ENCODE results near the gene ABHD17A.

The ABHD17A gene

GRCh38 chr19:1836458-1837221 is 48.7 kb downstream of the ABHD17A start:
- Histone ChIP-seq H3K9me2 (replicated peaks; ENCODE audit: insufficient read depth, low read length) (no peaks in the 10 kb centered on the region), H3K27ac (ENCODE audit: low read length) (no peak overlapping the region), H3K4me1 (ENCODE audit: low read length) (no peaks in the 10 kb centered on the region), H3K9ac (ENCODE audit: low read length) (no peak overlapping the region), H3K79me2 (ENCODE audit: low read length) (peaks cover 96% of the 10 kb centered on the region), H3K9me3 (replicated peaks; ENCODE audit: insufficient read depth, low read length) (no peaks in the 10 kb centered on the region), H3K4me2 (ENCODE audit: low read depth, low read length) (no peak overlapping the region), H4K20me1 (ENCODE audit: insufficient read depth, low read length) (peaks cover 31% of the 10 kb centered on the region), H3F3A (ENCODE audit: insufficient read depth, low read length) (no peaks in the 10 kb centered on the region), H2AFZ (ENCODE audit: low read length) (no peak overlapping the region), H3K27me3 (replicated peaks; ENCODE audit: insufficient read depth, low read length) (no peaks in the 10 kb centered on the region), H3K4me3 (ENCODE audit: low read length) (no peak overlapping the region), H3K36me3 (replicated peaks; ENCODE audit: insufficient read depth, low read length) (no peaks in the 10 kb centered on the region)
- DNase-seq: no peak
- TF ChIP-seq EZH2phosphoT487 (IDR thresholded peaks at IDR 0.05; ENCODE audit: low read length) (no peak), EZH2 (optimal IDR thresholded peaks at IDR 0.05; ENCODE audit: low read depth, low read length) (no peak)
- TF ChIP-seq, protein P1, sequence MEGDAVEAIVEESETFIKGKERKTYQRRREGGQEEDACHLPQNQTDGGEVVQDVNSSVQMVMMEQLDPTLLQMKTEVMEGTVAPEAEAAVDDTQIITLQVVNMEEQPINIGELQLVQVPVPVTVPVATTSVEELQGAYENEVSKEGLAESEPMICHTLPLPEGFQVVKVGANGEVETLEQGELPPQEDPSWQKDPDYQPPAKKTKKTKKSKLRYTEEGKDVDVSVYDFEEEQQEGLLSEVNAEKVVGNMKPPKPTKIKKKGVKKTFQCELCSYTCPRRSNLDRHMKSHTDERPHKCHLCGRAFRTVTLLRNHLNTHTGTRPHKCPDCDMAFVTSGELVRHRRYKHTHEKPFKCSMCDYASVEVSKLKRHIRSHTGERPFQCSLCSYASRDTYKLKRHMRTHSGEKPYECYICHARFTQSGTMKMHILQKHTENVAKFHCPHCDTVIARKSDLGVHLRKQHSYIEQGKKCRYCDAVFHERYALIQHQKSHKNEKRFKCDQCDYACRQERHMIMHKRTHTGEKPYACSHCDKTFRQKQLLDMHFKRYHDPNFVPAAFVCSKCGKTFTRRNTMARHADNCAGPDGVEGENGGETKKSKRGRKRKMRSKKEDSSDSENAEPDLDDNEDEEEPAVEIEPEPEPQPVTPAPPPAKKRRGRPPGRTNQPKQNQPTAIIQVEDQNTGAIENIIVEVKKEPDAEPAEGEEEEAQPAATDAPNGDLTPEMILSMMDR (IDR thresholded peaks at IDR 0.05; ENCODE audit: low read length): no peak

DNA sequence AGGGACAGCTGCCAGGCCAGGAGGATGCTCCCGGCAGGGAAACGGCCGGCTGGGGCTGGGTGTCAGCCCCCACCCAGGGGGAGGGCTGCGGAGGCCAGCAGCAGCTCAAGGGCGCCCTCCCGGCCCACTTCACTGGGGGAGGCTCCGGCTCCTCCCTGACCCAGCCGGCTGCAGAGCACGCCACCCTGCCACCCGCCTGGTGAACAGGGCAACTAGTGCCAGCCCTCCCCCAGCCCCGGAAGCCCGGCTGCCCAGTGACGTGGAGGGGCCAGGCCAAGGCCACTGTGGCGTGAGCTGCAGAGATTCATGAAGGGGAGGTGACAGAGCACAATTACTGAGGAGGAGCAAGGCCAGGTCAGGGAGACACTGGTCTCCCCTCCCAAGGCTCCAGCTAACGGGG is 51.8 kb downstream of the ABHD17A start:
- DNase-seq: no peak
- H3K9me3 ChIP-seq (replicated peaks; ENCODE audit: insufficient read depth, low read length): no peaks in the 10 kb centered on the region

DNA sequence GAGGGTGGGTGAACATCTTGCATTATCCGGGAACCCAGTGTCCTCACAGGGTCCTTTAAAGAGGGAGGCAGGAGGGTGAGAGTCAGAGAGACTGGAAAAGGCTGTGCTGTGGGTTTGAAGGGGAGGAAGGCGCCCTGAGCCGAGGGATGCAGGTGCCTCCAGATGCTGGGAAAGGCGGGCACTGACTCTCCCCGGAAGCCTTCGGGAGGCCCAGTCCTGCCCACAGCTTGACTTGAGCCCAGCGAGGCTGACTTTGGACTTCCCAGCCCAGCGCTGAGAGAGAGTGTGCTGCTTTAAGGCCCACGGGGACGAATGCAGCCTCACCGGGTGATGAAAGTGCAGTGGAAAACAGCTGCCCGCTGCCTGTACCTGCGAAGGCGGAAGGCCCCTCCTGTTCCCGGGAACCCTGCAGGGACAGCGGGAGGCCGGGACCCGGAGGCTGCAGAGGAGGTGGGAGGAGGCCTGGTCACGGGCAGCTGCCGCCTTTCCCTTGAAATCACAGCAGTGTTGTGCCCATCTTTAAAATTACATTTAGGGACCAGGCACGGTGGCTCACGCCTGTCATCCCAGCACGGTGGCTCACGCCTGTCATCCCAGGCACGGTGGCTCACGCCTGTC is 53.1 kb downstream of the ABHD17A start:
- no peaks in the 10 kb centered on the region for H3F3A ChIP-seq (ENCODE audit: insufficient read depth, low read length)
- no peaks in the 10 kb centered on the region for H3K9me2 ChIP-seq (replicated peaks; ENCODE audit: insufficient read depth, low read length)
- H2AFZ ChIP-seq (ENCODE audit: low read length): no peak overlapping the region
- DNase-seq: no peak
- no peaks in the 10 kb centered on the region for H3K27me3 ChIP-seq (replicated peaks; ENCODE audit: insufficient read depth, low read length)
- H3K9me3 ChIP-seq (replicated peaks; ENCODE audit: insufficient read depth, low read length): no peaks in the 10 kb centered on the region
- H3K4me3 ChIP-seq (ENCODE audit: low read length): no peak overlapping the region
- peaks cover 5% of the 10 kb centered on the region; the same call in 1 of the 2 replicates for H4K20me1 ChIP-seq (ENCODE audit: insufficient read depth, low read length)
- H3K27ac ChIP-seq (ENCODE audit: low read length): no peak overlapping the region
- no peaks in the 10 kb centered on the region for H3K36me3 ChIP-seq (replicated peaks; ENCODE audit: insufficient read depth, low read length)
- H3K79me2 ChIP-seq (ENCODE audit: low read length): peaks cover 70% of the 10 kb centered on the region
- H3K4me1 ChIP-seq (ENCODE audit: low read length): no peaks in the 10 kb centered on the region
- TF ChIP-seq EZH2 (optimal IDR thresholded peaks at IDR 0.05; ENCODE audit: low read depth, low read length) (no peak), EZH2phosphoT487 (IDR thresholded peaks at IDR 0.05; ENCODE audit: low read length) (no peak)
- TF ChIP-seq, protein P1 (IDR thresholded peaks at IDR 0.05; ENCODE audit: low read length): no peak
- no peak overlapping the region for H3K9ac ChIP-seq (ENCODE audit: low read length)
- no peak overlapping the region for H3K4me2 ChIP-seq (ENCODE audit: low read depth, low read length)

More for the DNA sequence above, 51.8 kb downstream of the ABHD17A start:
- no peaks in the 10 kb centered on the region for H3K36me3 ChIP-seq (replicated peaks; ENCODE audit: insufficient read depth, low read length)
- no peaks in the 10 kb centered on the region for H3F3A ChIP-seq (ENCODE audit: insufficient read depth, low read length)
- H3K79me2 ChIP-seq (ENCODE audit: low read length): peaks cover 83% of the 10 kb centered on the region
- H2AFZ ChIP-seq (ENCODE audit: low read length): no peak overlapping the region
- H3K27me3 ChIP-seq (replicated peaks; ENCODE audit: insufficient read depth, low read length): no peaks in the 10 kb centered on the region
- no peak overlapping the region for H3K4me2 ChIP-seq (ENCODE audit: low read depth, low read length)
- no peak overlapping the region for H3K4me3 ChIP-seq (ENCODE audit: low read length)
- H4K20me1 ChIP-seq (ENCODE audit: insufficient read depth, low read length): peaks cover 14% of the 10 kb centered on the region
- no peaks in the 10 kb centered on the region for H3K4me1 ChIP-seq (ENCODE audit: low read length)
- no peak overlapping the region for H3K27ac ChIP-seq (ENCODE audit: low read length)
- H3K9ac ChIP-seq (ENCODE audit: low read length): no peak overlapping the region
- TF ChIP-seq EZH2 (optimal IDR thresholded peaks at IDR 0.05; ENCODE audit: low read depth, low read length) (no peak), EZH2phosphoT487 (IDR thresholded peaks at IDR 0.05; ENCODE audit: low read length) (no peak)
- TF ChIP-seq, protein P1 (IDR thresholded peaks at IDR 0.05; ENCODE audit: low read length): no peak
- no peaks in the 10 kb centered on the region for H3K9me2 ChIP-seq (replicated peaks; ENCODE audit: insufficient read depth, low read length)
